ENCODE data around the gene PHEX. TPM values are rescaled to one million over a fixed set of nuclear protein-coding genes. Genes with fewer than 3 reads are reported as not detected.

Gene PHEX
- total RNA-seq, 2 donors from 2014 or later: not detected

DNA sequence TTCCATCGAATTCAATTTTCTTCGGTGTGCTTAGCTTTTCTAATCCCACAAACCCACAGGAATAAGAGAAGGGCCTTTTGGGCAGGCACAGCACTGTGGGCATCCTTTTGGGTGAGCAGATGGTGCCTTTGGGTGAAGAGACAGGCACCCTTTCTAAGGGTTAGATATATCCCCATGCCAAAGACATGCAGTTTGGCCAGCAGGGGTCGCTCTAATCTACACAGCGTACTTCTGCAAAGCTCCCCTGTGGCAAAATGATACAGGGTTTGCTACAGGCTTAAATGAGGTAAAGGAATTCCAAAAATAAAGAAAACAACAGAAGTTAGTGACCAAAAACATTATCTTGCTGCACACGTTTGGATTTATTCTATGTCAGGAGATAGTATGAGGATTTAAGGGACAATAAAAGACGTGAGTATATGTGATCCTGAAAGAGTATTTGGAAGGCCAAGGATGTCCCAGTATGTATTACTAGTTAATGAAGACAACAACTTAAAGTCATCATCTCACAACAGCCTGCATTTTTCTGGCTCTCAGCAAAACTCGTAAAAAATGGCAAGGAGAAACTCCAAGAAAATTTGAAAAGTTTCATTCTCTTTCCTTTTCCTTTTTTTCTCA lies 49.5 kb downstream of the PHEX start:
- H3K36me3 ChIP-seq: no peaks in the 10 kb centered on the region
- H3K4me1 ChIP-seq: no peaks in the 10 kb centered on the region
- DNase-seq (ENCODE audit: low spot score): peak; percentile 59
- no peak overlapping the region for H3K27ac ChIP-seq
- H3K9me3 ChIP-seq: no peaks in the 10 kb centered on the region
- TF ChIP-seq, protein P1, sequence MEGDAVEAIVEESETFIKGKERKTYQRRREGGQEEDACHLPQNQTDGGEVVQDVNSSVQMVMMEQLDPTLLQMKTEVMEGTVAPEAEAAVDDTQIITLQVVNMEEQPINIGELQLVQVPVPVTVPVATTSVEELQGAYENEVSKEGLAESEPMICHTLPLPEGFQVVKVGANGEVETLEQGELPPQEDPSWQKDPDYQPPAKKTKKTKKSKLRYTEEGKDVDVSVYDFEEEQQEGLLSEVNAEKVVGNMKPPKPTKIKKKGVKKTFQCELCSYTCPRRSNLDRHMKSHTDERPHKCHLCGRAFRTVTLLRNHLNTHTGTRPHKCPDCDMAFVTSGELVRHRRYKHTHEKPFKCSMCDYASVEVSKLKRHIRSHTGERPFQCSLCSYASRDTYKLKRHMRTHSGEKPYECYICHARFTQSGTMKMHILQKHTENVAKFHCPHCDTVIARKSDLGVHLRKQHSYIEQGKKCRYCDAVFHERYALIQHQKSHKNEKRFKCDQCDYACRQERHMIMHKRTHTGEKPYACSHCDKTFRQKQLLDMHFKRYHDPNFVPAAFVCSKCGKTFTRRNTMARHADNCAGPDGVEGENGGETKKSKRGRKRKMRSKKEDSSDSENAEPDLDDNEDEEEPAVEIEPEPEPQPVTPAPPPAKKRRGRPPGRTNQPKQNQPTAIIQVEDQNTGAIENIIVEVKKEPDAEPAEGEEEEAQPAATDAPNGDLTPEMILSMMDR (IDR thresholded peaks at IDR 0.05): peak; percentile 39 to 69
- H3K4me3 ChIP-seq: no peak overlapping the region
- H3K27me3 ChIP-seq: no peaks in the 10 kb centered on the region

DNA sequence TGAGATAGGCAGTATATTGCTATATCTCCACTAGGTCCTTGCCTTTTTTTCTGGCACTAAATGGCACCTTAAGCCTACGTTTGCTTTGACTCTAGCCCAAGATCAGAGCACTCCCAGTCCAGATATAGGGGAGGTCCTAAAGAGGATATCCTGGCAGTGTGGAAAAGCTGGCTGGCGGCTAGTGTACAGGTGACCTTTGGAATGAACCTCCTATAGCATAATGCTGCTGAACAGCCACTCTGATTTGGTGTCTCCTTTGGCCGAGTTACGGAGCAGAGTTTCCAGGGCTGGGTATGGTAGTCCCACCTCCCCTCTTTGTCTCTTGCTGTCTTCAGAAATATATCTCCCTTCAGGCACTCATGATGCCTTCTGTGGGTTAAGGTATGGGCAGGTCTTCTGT lies 53.9 kb downstream of the PHEX start:
- Histone ChIP-seq H3K4me1 (no peaks in the 10 kb centered on the region), H3K36me3 (no peaks in the 10 kb centered on the region)

DNA sequence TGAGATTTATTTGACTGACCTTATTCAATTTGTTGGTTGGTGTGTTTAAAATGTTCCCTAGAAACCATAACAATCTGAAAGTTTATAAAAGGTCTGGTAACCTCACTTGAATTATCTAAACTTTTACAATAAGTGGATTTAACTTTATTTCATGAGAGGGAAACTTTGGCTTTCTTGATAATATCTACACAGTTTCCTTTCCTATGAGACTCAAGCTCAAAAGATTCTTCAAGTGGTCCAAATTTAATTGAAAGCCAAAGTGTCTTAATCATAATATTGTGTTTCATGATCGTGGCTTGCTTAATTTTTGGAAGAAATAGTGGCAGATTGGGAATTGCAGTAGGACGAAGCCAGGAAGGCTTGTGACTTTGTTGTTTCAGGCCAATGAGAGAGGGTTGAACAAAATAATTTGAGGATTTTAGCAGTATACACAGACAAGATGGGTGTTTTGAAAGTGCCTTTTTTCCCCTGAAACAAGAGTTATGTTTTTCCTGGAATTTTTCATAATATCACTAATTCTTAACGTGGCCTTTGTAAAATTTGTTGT lies 55.0 kb downstream of the PHEX start:
- Histone ChIP-seq H3K9me3 (no peaks in the 10 kb centered on the region), H3K27me3 (no peaks in the 10 kb centered on the region), H3K27ac (no peak overlapping the region), H3K36me3 (no peaks in the 10 kb centered on the region), H3K4me1 (no peaks in the 10 kb centered on the region), H3K4me3 (no peak overlapping the region)
- TF ChIP-seq, protein P1 (IDR thresholded peaks at IDR 0.05): no peak
- no peak for DNase-seq (ENCODE audit: low spot score)

More for the DNA sequence above, 53.9 kb downstream of the PHEX start:
- H3K4me3 ChIP-seq: no peak overlapping the region
- DNase-seq (ENCODE audit: low spot score): no peak
- no peaks in the 10 kb centered on the region for H3K27me3 ChIP-seq
- no peak overlapping the region for H3K27ac ChIP-seq
- TF ChIP-seq, protein P1 (IDR thresholded peaks at IDR 0.05): no peak
- H3K9me3 ChIP-seq: no peaks in the 10 kb centered on the region

DNA sequence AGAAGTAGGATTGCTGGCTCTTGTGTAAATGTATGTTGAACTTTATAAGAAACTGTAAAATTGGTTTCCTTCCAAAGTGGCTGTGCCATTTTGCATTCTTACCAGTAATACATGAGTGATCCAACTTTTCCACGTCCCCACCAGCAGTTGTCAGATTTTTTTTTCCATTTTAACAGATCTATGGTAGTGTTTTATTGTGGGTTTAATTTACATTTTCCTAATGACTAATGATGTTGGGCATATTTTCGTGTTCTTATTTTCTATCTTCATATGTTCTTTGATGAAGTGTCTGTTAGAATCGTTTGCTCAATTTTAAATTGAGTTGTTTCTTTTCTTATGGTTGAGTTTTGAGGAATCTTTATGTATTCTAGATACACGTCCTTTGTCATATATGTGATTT lies 56.2 kb downstream of the PHEX start:
- H3K27me3 ChIP-seq: no peaks in the 10 kb centered on the region
- DNase-seq (ENCODE audit: low spot score): no peak
- no peaks in the 10 kb centered on the region for H3K36me3 ChIP-seq
- H3K9me3 ChIP-seq: no peaks in the 10 kb centered on the region
- no peaks in the 10 kb centered on the region for H3K4me1 ChIP-seq
- TF ChIP-seq, protein P1 (IDR thresholded peaks at IDR 0.05): no peak
- no peak overlapping the region for H3K4me3 ChIP-seq
- no peak overlapping the region for H3K27ac ChIP-seq

DNA sequence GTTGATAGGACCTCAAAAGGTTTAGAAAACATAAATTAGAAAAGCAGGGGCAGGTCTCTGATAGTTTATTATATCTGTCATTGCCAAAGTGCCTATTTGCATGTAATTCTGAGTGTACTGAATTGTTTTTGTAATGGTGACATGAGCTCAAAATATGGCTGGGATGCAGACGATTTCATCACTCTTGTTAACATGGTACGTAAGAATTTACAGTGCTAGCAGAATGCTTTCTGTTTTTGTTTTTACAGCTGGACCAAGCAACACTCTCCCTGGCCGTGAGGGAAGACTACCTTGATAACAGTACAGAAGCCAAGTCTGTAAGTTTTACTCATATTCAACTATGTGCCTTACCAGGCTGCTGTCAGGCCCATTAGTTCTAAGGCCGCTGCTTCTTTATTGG lies 58.1 kb downstream of the PHEX start:
- H3K9me3 ChIP-seq: no peaks in the 10 kb centered on the region
- no peak overlapping the region for H3K4me3 ChIP-seq
- TF ChIP-seq, protein P1 (IDR thresholded peaks at IDR 0.05): no peak
- no peaks in the 10 kb centered on the region for H3K36me3 ChIP-seq
- H3K4me1 ChIP-seq: no peaks in the 10 kb centered on the region
- no peak overlapping the region for H3K27ac ChIP-seq
- H3K27me3 ChIP-seq: no peaks in the 10 kb centered on the region
- no peak for DNase-seq (ENCODE audit: low spot score)

DNA sequence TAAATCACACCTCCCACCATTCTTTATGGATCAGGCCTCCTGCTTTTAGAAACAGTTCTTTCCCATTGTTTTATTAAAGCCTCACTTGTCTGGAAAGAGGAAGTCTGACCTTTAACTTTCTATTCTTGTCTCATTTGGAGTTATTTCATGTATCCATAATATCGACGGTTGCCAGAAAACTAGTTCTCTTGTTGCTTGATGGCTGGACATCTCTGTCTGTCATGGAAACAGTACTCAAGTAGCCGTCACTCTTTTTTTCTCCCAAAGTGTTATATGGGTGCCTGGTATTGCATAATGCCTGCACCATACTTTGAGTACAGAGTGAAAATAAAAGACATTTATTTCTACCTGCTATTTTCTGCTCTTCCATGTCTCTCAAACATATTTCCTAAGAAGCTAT lies 61.4 kb downstream of the PHEX start:
- Histone ChIP-seq H3K4me1 (no peaks in the 10 kb centered on the region), H3K27ac (no peak overlapping the region)

More for the DNA sequence above, 61.4 kb downstream of the PHEX start:
- Histone ChIP-seq H3K9me3 (no peaks in the 10 kb centered on the region), H3K36me3 (no peaks in the 10 kb centered on the region), H3K27me3 (no peaks in the 10 kb centered on the region), H3K4me3 (no peak overlapping the region)
- TF ChIP-seq, protein P1 (IDR thresholded peaks at IDR 0.05): no peak
- no peak for DNase-seq (ENCODE audit: low spot score)

Data from right atrium auricular region (tissue), 2 donors.